H1 (cell line): Measurements from ENCODE around the gene TBC1D17. TPM values are rescaled to one million over a fixed set of nuclear protein-coding genes. Genes with fewer than 3 reads are reported as not detected.

ENCODE experiments used
- HDAC2 ChIP-seq, 2 experiments: fragments of 300-600 bp in 1 of 2; sonication (generic) in 1 of 2; IDR thresholded peaks; 2 replicates each; pipeline ENCODE4 v1.6.1; 2011 to 2012; ENCODE audit warnings: low read depth in 2 of 2, low read length in 2 of 2, mild to moderate bottlenecking in 2 of 2, moderate library complexity in 2 of 2, borderline replicate concordance in 1 of 2, inconsistent platforms in 1 of 2
- PHF8 ChIP-seq: fragments of 200-600 bp; sonication (generic); conservative IDR thresholded peaks from 2 replicates; pipeline ENCODE4 v1.7.1; 2012; ENCODE audit warnings: low read depth, mild to moderate bottlenecking, inconsistent platforms, low read length, moderate library complexity
- SAP30 ChIP-seq: fragments of 300-600 bp; sonication (generic); IDR thresholded peaks from 2 replicates; pipeline ENCODE4 v1.7.1; 2012; ENCODE audit warnings: low read length, moderate library complexity, mild to moderate bottlenecking, inconsistent platforms; ENCODE audit not compliant: insufficient read depth, insufficient replicate concordance
- SP4 ChIP-seq: IDR thresholded peaks from 2 replicates; pipeline ENCODE4 v1.6.1; 2012; ENCODE audit warnings: low read length, inconsistent platforms
- polyA plus RNA-seq, 7 experiments: library from polyadenylated mRNA; depleted of rRNA in 3 of 7; stranded (reverse) in 5 of 7; unstranded in 2 of 7; fragments of >200 nt in 5 of 7; fragments of 200-250 nt in 2 of 7; gene quantifications; 1 replicate in 5 of 7; 2 replicates in 1 of 7; 4 replicates in 1 of 7; pipeline versions ENCODE4 v1.2.1 to v1.2.3, GENCODE V29; 2011 to 2013; ENCODE audit warnings: missing spikeins in 2 of 7, mixed read lengths in 2 of 7
- total RNA-seq: library from RNA; stranded (reverse); fragmentation: NEBNext Ultra II Directional; extraction: Animal tissue kit (Norgen Biotek cat#: 25700); gene quantifications from 2 replicates; pipeline ENCODE4 v1.2.1, GENCODE V29; 2021

TBC1D17 gene
- total and polyA plus RNA-seq, 2 of the 8 experiments (the other 6 are each of a cell fraction or from before 2014, with no cell fraction given), result 30.3 to 44.9 TPM

- TF ChIP-seq SAP30 (no peak), SP4 (no peak), PHF8 (no peak), HDAC2 (IDR thresholded peaks at IDR 0.05; ENCODE audit: borderline replicate concordance in 1 of 2, low read depth in 2 of 2, low read length in 2 of 2) (no peak)
Measured at GRCh38 chr19:49873834-49874233, 3.7 kb upstream of the TBC1D17 start (continued).
